Vagina (tissue), 2 donors: ENCODE data around the gene NUP210.

Source experiments
- POLR2A ChIP-seq, 2 donors: fragments of 450-650 bp; IDR thresholded peaks; one replicate each; pipeline ENCODE4 v1.6.1; 2017; ENCODE audit warnings: antibody characterized with exemption in 2 of 2, mild to moderate bottlenecking in 2 of 2, moderate library complexity in 2 of 2
- TF ChIP-seq, protein P1 (sequence below), 3 experiments: fragments of 450-650 bp in 2 of 3; fragments of 200-600 bp in 1 of 3; sonication (generic) in 1 of 3; IDR thresholded peaks; one replicate each; pipeline ENCODE4 v1.5.1; 2017 to 2019; ENCODE audit warnings: antibody characterized with exemption in 3 of 3, mild to moderate bottlenecking in 2 of 3, moderate library complexity in 2 of 3

DNA sequence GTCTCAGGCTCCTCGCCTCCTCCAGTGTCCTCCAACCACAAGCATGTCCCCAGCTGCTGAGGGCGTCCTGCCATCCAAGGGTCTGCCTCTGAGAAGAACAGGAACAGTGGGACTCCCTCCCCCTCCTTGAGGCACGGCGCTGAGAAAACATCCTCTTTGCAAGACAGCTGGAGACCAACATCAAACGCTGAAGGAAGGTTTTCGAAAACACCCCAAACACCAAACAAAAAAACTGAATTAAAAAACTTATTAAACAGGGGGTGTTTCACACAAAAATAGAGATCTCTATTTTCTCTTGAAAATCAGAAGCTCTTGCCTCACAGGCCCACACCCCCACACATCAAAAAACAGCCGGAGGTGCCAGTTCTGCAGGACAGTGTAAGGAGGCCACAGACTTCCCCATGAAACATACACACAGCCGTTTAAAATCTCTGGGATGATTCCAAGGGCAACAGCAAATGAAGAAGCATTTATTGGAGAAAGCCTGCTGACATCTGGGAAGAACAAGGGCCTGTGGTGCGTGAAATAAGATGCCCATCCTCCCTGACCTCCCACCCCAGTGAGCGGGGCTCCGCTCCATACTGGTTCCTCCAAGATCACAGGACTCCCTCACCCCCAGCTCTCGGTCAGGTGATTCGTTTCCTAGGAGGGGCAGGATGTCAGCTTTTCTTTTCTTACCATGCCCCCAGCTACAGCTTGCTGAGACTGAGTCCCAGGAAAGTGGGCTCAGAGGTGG is 71.3 kb downstream of the NUP210 start:
- TF ChIP-seq, protein P1, sequence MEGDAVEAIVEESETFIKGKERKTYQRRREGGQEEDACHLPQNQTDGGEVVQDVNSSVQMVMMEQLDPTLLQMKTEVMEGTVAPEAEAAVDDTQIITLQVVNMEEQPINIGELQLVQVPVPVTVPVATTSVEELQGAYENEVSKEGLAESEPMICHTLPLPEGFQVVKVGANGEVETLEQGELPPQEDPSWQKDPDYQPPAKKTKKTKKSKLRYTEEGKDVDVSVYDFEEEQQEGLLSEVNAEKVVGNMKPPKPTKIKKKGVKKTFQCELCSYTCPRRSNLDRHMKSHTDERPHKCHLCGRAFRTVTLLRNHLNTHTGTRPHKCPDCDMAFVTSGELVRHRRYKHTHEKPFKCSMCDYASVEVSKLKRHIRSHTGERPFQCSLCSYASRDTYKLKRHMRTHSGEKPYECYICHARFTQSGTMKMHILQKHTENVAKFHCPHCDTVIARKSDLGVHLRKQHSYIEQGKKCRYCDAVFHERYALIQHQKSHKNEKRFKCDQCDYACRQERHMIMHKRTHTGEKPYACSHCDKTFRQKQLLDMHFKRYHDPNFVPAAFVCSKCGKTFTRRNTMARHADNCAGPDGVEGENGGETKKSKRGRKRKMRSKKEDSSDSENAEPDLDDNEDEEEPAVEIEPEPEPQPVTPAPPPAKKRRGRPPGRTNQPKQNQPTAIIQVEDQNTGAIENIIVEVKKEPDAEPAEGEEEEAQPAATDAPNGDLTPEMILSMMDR (IDR thresholded peaks at IDR 0.05), result no peak
- TF ChIP-seq POLR2A (IDR thresholded peaks at IDR 0.05), result no peak
